Measurements from ENCODE around the gene SCG3. TPM values are rescaled to one million over a fixed set of nuclear protein-coding genes. Genes with fewer than 3 reads are reported as not detected.

Gene SCG3
- total RNA-seq (ENCODE audit: unreplicated experiment), result 219 TPM
- long read RNA-seq, transcript SCG3-201 (12 exons, 3,315 nt), result major isoform, 190 of 319 reads
- long read RNA-seq, partial matches to known transcripts, result 112 of 319 reads
- long read RNA-seq, other reads (novel, unspliced or antisense), result 16 of 319 reads

DNA sequence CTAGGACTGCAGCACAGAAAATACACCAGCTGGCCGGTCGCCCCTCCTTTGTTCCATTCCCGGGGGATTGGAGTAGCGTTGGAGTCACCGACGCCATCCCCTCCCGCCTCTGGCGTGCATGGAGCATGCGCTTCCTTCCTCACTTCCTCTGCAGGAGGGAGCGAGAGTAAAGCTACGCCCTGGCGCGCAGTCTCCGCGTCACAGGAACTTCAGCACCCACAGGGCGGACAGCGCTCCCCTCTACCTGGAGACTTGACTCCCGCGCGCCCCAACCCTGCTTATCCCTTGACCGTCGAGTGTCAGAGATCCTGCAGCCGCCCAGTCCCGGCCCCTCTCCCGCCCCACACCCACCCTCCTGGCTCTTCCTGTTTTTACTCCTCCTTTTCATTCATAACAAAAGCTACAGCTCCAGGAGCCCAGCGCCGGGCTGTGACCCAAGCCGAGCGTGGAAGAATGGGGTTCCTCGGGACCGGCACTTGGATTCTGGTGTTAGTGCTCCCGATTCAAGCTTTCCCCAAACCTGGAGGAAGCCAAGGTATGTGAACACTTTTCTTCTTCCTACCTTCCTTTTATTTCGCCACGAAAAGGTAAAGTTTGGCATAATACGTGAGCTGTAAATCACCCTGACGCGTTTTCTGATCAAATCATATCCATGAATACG is at the start of gene SCG3:
Gene SCG3, plus strand, starts transcription at position 201 of the 661 bp plus-strand sequence. Its CDS starts 253 bp downstream, at position 454.
- H3K36me3 Mint-ChIP-seq (ENCODE audit: unreplicated experiment), result peaks cover 4% of the 10 kb centered on the region

DNA sequence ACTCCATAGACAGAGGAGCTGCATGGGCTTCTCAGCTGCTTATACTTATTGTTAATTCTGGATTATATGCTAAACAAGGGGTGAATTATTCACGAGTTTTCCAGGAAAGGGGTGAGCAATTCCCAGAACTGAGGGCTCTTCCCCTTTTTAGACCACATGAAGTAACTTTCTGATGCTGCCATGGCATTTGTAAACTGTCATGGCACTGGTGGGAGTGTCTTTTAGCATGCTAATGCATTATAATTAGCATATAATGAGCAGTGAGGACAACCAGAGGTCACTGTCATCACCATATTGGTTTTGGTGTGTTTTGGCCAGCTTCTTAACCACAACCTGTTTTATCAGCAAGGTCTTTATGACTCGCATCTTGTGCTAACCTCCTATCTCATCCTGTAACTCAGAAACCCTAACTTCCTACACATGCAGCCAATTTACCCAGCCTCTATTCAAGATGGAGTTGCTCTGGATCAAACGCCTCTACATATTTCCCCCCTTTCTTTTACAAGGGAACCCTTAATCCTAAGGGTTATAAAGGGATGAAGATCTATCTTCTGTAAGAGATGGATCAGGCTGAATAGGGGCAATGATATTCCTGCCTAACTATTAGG is 46.6 kb upstream of the SCG3 start:
- Mint-ChIP-seq H3K36me3 (ENCODE audit: unreplicated experiment) (no peaks in the 10 kb centered on the region), H3K4me1 (ENCODE audit: low read depth, unreplicated experiment) (no peaks in the 10 kb centered on the region), H3K4me3 (ENCODE audit: unreplicated experiment) (no peak overlapping the region), H3K9me3 (ENCODE audit: unreplicated experiment) (no peaks in the 10 kb centered on the region), H3K27me3 (ENCODE audit: unreplicated experiment) (no peaks in the 10 kb centered on the region), H3K27ac (ENCODE audit: unreplicated experiment) (no peak overlapping the region)
- no peak for DNase-seq
- TF ChIP-seq, protein P1, sequence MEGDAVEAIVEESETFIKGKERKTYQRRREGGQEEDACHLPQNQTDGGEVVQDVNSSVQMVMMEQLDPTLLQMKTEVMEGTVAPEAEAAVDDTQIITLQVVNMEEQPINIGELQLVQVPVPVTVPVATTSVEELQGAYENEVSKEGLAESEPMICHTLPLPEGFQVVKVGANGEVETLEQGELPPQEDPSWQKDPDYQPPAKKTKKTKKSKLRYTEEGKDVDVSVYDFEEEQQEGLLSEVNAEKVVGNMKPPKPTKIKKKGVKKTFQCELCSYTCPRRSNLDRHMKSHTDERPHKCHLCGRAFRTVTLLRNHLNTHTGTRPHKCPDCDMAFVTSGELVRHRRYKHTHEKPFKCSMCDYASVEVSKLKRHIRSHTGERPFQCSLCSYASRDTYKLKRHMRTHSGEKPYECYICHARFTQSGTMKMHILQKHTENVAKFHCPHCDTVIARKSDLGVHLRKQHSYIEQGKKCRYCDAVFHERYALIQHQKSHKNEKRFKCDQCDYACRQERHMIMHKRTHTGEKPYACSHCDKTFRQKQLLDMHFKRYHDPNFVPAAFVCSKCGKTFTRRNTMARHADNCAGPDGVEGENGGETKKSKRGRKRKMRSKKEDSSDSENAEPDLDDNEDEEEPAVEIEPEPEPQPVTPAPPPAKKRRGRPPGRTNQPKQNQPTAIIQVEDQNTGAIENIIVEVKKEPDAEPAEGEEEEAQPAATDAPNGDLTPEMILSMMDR (IDR thresholded peaks at IDR 0.05; ENCODE audit: partially characterized antibody, unreplicated experiment), result no peak

More for the DNA sequence above, at the start of gene SCG3:
- peak; percentile 91 for DNase-seq
- peak within 1 kb of the TSS; percentile 95 for H3K27ac Mint-ChIP-seq (ENCODE audit: unreplicated experiment)
- peak within 1 kb of the TSS; percentile 98 for H3K4me3 Mint-ChIP-seq (ENCODE audit: unreplicated experiment)
- H3K27me3 Mint-ChIP-seq (ENCODE audit: unreplicated experiment), result peaks cover 7% of the 10 kb centered on the region
- peaks cover 18% of the 10 kb centered on the region for H3K4me1 Mint-ChIP-seq (ENCODE audit: low read depth, unreplicated experiment)
- TF ChIP-seq, protein P1 (IDR thresholded peaks at IDR 0.05; ENCODE audit: partially characterized antibody, unreplicated experiment), result no peak
- peaks cover 6% of the 10 kb centered on the region for H3K9me3 Mint-ChIP-seq (ENCODE audit: unreplicated experiment)

DNA sequence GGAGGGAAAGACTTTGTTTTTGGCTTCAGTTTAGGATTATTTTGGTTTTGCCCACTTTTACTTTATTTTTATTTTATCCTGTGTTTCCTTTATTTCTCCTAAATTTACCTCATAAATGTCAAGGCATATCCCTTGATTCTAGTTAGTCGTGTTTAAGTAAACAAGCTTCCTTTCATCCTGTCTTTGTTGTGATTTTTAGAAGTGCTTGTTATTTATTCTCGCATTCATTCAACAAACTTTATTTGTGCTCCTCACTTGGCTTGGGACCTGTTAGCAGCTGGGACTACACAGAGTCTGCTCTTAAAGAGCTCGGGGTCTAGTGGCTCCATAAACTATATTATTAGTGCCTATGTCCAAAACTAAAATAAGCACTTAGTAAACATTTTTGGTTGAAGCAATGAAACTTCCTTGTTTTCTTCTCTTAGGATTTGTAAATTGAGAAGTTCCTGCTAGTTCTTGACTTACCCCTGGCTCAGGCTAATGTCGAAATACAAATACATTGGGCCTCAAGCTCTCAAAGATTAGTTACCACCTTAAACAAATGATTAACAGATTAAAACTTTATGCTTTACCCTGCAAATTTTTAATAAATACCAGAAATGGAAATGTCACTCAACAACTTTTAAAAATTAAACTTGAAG is 39.7 kb upstream of the SCG3 start:
- H3K27me3 Mint-ChIP-seq (ENCODE audit: unreplicated experiment), result peaks cover 2% of the 10 kb centered on the region
- TF ChIP-seq, protein P1 (IDR thresholded peaks at IDR 0.05; ENCODE audit: partially characterized antibody, unreplicated experiment), result no peak
- H3K36me3 Mint-ChIP-seq (ENCODE audit: unreplicated experiment), result no peaks in the 10 kb centered on the region
- DNase-seq, result no peak
- H3K4me3 Mint-ChIP-seq (ENCODE audit: unreplicated experiment), result no peak overlapping the region
- H3K9me3 Mint-ChIP-seq (ENCODE audit: unreplicated experiment), result no peaks in the 10 kb centered on the region
- no peak overlapping the region for H3K27ac Mint-ChIP-seq (ENCODE audit: unreplicated experiment)
- peaks cover under 1% of the 10 kb centered on the region for H3K4me1 Mint-ChIP-seq (ENCODE audit: low read depth, unreplicated experiment)

DNA sequence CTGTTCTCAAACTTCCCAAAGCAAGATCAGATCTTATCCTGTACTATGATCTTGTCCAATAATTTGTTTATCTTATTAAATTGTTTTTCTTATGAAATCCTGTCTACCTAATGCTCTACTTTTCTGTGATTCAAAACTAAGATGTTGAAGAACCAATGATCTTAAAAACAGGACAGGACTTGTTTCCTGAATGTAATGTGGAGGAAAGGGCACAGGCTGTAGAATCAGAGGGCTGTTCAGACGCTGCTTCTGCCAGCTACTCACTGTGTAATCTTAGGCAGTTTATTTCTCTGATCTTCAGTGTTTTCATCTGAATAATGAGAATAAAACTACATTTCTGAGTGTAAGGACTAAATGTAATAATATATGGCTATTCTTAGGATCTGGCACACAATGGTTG is 38.6 kb upstream of the SCG3 start:
- DNase-seq, result no peak
- TF ChIP-seq, protein P1 (IDR thresholded peaks at IDR 0.05; ENCODE audit: partially characterized antibody, unreplicated experiment), result no peak
- H3K4me3 Mint-ChIP-seq (ENCODE audit: unreplicated experiment), result no peak overlapping the region
- no peaks in the 10 kb centered on the region for H3K9me3 Mint-ChIP-seq (ENCODE audit: unreplicated experiment)
- H3K27ac Mint-ChIP-seq (ENCODE audit: unreplicated experiment), result no peak overlapping the region
- H3K27me3 Mint-ChIP-seq (ENCODE audit: unreplicated experiment), result peaks cover 2% of the 10 kb centered on the region
- peaks cover 3% of the 10 kb centered on the region for H3K4me1 Mint-ChIP-seq (ENCODE audit: low read depth, unreplicated experiment)
- H3K36me3 Mint-ChIP-seq (ENCODE audit: unreplicated experiment), result no peaks in the 10 kb centered on the region

Measured in glutamatergic neuron (in vitro differentiated cells).